ENCODE measurements around the gene PROC. TPM values are rescaled to one million over a fixed set of nuclear protein-coding genes. Genes with fewer than 3 reads are reported as not detected.

PROC gene
- total RNA-seq, 1 experiment from 2014 or later: 6.4 TPM

DNA sequence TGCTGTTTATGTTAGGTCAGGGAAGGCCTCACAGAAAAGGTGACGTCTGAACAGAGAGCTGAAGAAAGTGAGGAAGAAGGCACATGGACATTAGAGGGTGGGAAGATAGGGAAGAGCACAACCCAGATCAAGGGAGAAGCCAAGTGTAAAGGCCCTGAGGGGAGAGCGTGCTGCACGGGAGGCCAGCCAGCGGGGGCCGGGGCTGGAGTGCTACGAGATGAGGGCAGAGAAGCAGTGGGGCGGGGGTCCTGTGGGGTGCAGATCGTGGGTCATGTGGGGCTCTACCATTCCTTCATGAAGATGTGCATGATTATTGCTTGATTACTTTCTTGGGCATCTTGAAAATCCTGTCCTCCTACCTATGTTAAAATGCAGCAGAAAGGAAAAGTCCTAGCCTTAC lies 50.8 kb downstream of the PROC start:
- CTCF ChIA-PET: interaction anchor here (0.9 kb wide), 1 partner anchor 46 kb away, joined by 3 read pairs; no protein-coding TSS in a partner anchor
- DNase-seq: no peak
- H3K4me3 Mint-ChIP-seq (ENCODE audit: unreplicated experiment): no peak overlapping the region
- TF ChIP-seq, protein P1, sequence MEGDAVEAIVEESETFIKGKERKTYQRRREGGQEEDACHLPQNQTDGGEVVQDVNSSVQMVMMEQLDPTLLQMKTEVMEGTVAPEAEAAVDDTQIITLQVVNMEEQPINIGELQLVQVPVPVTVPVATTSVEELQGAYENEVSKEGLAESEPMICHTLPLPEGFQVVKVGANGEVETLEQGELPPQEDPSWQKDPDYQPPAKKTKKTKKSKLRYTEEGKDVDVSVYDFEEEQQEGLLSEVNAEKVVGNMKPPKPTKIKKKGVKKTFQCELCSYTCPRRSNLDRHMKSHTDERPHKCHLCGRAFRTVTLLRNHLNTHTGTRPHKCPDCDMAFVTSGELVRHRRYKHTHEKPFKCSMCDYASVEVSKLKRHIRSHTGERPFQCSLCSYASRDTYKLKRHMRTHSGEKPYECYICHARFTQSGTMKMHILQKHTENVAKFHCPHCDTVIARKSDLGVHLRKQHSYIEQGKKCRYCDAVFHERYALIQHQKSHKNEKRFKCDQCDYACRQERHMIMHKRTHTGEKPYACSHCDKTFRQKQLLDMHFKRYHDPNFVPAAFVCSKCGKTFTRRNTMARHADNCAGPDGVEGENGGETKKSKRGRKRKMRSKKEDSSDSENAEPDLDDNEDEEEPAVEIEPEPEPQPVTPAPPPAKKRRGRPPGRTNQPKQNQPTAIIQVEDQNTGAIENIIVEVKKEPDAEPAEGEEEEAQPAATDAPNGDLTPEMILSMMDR (IDR thresholded peaks at IDR 0.05; ENCODE audit: insufficient read depth in 1 of 2, low read depth in 1 of 2, low read length in 1 of 2, severe bottlenecking in 1 of 2, unreplicated experiment in 1 of 2): no peak
- BruUV-seq (replicated peaks): no TSS peak
- Histone ChIP-seq H3K36me3 (ENCODE audit: control insufficient read depth, insufficient read depth, low read length) (no peaks in the 10 kb centered on the region), H3K4me3 (ENCODE audit: low read depth, low read length) (no peak overlapping the region), H3K9me3 (0 out of 2 replicates have a peak, but pooled peaks cover 2% of the 10 kb centered on the region), H3K4me1 (peaks cover 11% of the 10 kb centered on the region; the same call in 1 of the 2 replicates), H3K27me3 (replicated peaks; ENCODE audit: control insufficient read depth, insufficient read depth, low read length) (no peaks in the 10 kb centered on the region)
- H3K27me3 Mint-ChIP-seq (ENCODE audit: insufficient read depth, unreplicated experiment): no peaks in the 10 kb centered on the region
- H3K36me3 Mint-ChIP-seq (ENCODE audit: insufficient read depth, unreplicated experiment): peaks cover 9% of the 10 kb centered on the region
- intact Hi-C loops (cut with micrococcal nuclease; ENCODE audit: unreplicated experiment): no loop called here
- no peak overlapping the region for H3K27ac Mint-ChIP-seq (ENCODE audit: unreplicated experiment)
- H3K9me3 Mint-ChIP-seq (ENCODE audit: unreplicated experiment): no peaks in the 10 kb centered on the region
- H3K4me1 Mint-ChIP-seq (ENCODE audit: low read depth, unreplicated experiment): no peaks in the 10 kb centered on the region
- POLR2A ChIA-PET: no interaction called here

DNA sequence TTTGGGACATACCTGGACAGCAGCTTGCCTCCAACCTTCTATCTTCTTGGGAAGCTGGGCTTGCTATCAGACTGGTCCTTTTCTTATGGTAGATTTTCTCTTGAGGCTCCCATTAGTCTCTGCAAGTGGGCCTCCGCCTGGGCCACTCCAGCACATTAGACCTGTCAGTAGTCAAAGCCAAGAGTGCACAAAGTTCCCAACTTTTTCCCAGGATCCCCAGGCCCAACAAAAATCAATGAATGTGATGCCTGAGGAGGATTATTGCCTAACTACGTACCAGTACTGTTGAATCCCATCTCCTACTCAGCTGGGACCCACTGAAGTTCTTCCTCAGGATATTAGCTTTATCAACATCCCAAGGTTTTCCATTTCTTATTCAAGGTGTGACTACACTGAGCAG lies 51.7 kb downstream of the PROC start:
- BruUV-seq (replicated peaks): no TSS peak
- H3K9me3 ChIP-seq: 0 out of 2 replicates have a peak, but pooled peaks cover 2% of the 10 kb centered on the region
- H3K36me3 Mint-ChIP-seq (ENCODE audit: insufficient read depth, unreplicated experiment): peaks cover 9% of the 10 kb centered on the region
- H3K27me3 Mint-ChIP-seq (ENCODE audit: insufficient read depth, unreplicated experiment): no peaks in the 10 kb centered on the region
- TF ChIP-seq, protein P1 (IDR thresholded peaks at IDR 0.05; ENCODE audit: insufficient read depth in 1 of 2, low read depth in 1 of 2, low read length in 1 of 2, severe bottlenecking in 1 of 2, unreplicated experiment in 1 of 2): no peak
- no peaks in the 10 kb centered on the region for H3K27me3 ChIP-seq (replicated peaks; ENCODE audit: control insufficient read depth, insufficient read depth, low read length)
- intact Hi-C loops (cut with micrococcal nuclease; ENCODE audit: unreplicated experiment): no loop called here
- H3K4me1 Mint-ChIP-seq (ENCODE audit: low read depth, unreplicated experiment): no peaks in the 10 kb centered on the region
- no peaks in the 10 kb centered on the region for H3K36me3 ChIP-seq (ENCODE audit: control insufficient read depth, insufficient read depth, low read length)
- H3K4me1 ChIP-seq: peaks cover 11% of the 10 kb centered on the region; the same call in 1 of the 2 replicates
- no peak overlapping the region for H3K4me3 ChIP-seq (ENCODE audit: low read depth, low read length)
- no peak overlapping the region for H3K4me3 Mint-ChIP-seq (ENCODE audit: unreplicated experiment)
- H3K27ac Mint-ChIP-seq (ENCODE audit: unreplicated experiment): no peak overlapping the region
- ChIA-PET CTCF (interaction anchor here (0.9 kb wide), 1 partner anchor 47 kb away, joined by 3 read pairs; no protein-coding TSS in a partner anchor), POLR2A (no interaction called here)
- DNase-seq: no peak
- H3K9me3 Mint-ChIP-seq (ENCODE audit: unreplicated experiment): peaks cover 4% of the 10 kb centered on the region

DNA sequence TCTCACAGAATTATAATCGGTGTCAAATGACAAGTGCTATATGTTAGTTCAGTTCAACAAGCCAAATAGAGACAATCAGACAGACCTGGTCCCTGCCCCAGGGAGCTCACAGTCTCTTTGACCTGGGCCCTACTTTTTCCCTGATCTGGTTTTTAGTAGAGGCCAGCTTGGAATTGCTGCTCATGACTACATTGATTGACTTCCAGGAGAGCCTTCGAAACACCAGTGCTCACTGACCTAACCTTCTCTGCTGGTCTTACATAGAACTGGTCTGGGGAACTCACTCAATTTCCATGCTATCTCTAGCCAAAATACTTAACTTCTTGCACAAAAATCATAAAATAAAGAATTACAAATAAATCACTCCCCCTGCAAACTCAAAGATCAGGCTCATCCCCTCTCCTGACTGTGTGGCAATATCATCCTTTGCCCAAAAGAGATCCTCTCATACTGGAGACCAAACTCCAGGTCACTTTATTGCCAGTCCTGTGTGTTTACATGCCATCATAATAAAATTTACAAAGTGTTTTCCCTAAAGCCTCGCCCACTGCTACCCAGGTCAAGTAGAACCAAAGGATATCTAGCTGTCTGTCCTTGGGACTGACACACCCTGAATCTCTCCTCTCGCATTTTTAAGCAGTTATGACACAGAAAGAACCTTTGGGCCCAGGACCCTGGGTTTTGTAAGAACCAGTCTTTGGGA lies 53.2 kb downstream of the PROC start:
- Histone ChIP-seq H3K4me1 (peaks cover 11% of the 10 kb centered on the region; the same call in 1 of the 2 replicates), H3K4me3 (ENCODE audit: low read depth, low read length) (no peak overlapping the region), H3K27me3 (replicated peaks; ENCODE audit: control insufficient read depth, insufficient read depth, low read length) (no peaks in the 10 kb centered on the region), H3K36me3 (ENCODE audit: control insufficient read depth, insufficient read depth, low read length) (no peaks in the 10 kb centered on the region), H3K9me3 (peaks cover 2% of the 10 kb centered on the region; the same call in 1 of the 2 replicates)
- ChIA-PET CTCF (interaction anchor here (0.6 to 1.3 kb wide), 2 partner anchors 165 to 274 kb away, joined by 3 to 5 read pairs; no protein-coding TSS in a partner anchor), POLR2A (interaction anchor here (0.6 to 1.2 kb wide), 2 partner anchors 9 to 64 kb away, joined by 4 read pairs; no protein-coding TSS in a partner anchor)
- intact Hi-C loops (cut with micrococcal nuclease; ENCODE audit: unreplicated experiment): no loop called here
- Mint-ChIP-seq H3K4me3 (ENCODE audit: unreplicated experiment) (no peak overlapping the region), H3K36me3 (ENCODE audit: insufficient read depth, unreplicated experiment) (peaks cover 9% of the 10 kb centered on the region), H3K27me3 (ENCODE audit: insufficient read depth, unreplicated experiment) (no peaks in the 10 kb centered on the region), H3K9me3 (ENCODE audit: unreplicated experiment) (peaks cover 18% of the 10 kb centered on the region), H3K4me1 (ENCODE audit: low read depth, unreplicated experiment) (no peaks in the 10 kb centered on the region), H3K27ac (ENCODE audit: unreplicated experiment) (no peak overlapping the region)
- peak in 1 of 2 experiments; percentile 10 for DNase-seq
- TF ChIP-seq, protein P1 (IDR thresholded peaks at IDR 0.05; ENCODE audit: insufficient read depth in 1 of 2, low read depth in 1 of 2, low read length in 1 of 2, severe bottlenecking in 1 of 2, unreplicated experiment in 1 of 2): no peak
- BruUV-seq (replicated peaks): no TSS peak

Data from Caco-2 (cell line).